ENCODE results near the gene TRIM16.
"Not testable (repeated sequence)": the region's sequence is repeated elsewhere in the genome, so short reads cannot be mapped to it uniquely, and the experiment has no call there.

Gene TRIM16

DNA sequence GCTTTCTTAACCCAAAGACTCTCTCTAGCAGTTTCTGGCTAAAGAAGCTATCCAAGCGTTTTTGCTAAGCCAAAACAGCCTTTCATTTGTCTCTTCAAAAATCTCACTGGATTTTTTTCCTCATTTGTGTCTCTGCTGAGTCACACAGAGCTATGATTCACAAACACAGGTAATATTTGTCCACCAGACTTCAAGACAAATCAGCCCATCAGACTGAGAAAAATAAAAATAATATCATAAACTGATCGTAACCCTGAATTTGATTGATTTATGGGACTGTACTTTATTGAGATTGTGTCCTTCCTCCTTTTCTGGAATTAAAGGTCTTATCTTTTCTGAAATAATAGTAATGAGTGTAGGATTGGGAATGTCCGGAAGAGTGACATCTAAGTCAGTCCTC is 25.8 kb downstream of the TRIM16 start:
- Histone ChIP-seq H3K9ac (no peak overlapping the region), H3K4me1 (peaks cover 0 to 6% (median 0%) of the 10 kb centered on the region in 10 experiments; a peak in 3 of 20 replicates), H3K36me3 (peaks cover 0 to 27% (median 6%) of the 10 kb centered on the region in 11 experiments; a peak in 5 of 22 replicates), H3K4me3 (no peak overlapping the region), H3K27me3 (no peaks in the 10 kb centered on the region), H4K20me1 (no peaks in the 10 kb centered on the region), H3K27ac (no peak overlapping the region), H3K4me2 (no peak overlapping the region), H3K9me3 (replicated peaks in 1 of 11) (no peaks in the 10 kb centered on the region)
- no peak for TF ChIP-seq Cebpa-rat (IDR thresholded peaks at IDR 0.05)

DNA sequence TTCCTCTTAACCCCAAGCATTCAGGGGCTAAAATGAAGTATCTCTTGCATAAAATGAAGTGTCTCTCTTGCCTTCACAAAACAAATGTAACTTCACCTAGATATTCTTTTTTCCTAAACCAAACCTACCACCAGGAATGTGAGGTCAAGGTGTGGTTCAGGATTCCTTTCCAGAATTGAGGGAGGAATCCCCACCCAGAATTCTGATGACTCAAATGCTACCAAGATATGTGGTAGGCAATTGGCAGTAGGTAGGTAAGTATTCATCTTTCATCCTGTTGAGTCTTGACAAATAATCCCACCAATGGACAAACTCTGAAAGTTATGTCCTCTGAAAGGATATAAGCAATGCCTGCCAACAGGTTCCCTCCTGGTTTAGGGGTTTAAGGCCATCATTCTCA is 26.2 kb downstream of the TRIM16 start:
- Histone ChIP-seq H3K9me3 (replicated peaks in 1 of 11) (no peaks in the 10 kb centered on the region), H3K27me3 (no peaks in the 10 kb centered on the region), H3K4me3 (no peak overlapping the region), H4K20me1 (no peaks in the 10 kb centered on the region), H3K36me3 (peaks cover 0 to 23% (median 6%) of the 10 kb centered on the region in 11 experiments; a peak in 5 of 22 replicates), H3K4me1 (peaks cover 0 to 6% (median 0%) of the 10 kb centered on the region in 10 experiments; a peak in 3 of 20 replicates), H3K4me2 (no peak overlapping the region), H3K9ac (no peak overlapping the region), H3K27ac (no peak overlapping the region)
- no peak for TF ChIP-seq Cebpa-rat (IDR thresholded peaks at IDR 0.05)

DNA sequence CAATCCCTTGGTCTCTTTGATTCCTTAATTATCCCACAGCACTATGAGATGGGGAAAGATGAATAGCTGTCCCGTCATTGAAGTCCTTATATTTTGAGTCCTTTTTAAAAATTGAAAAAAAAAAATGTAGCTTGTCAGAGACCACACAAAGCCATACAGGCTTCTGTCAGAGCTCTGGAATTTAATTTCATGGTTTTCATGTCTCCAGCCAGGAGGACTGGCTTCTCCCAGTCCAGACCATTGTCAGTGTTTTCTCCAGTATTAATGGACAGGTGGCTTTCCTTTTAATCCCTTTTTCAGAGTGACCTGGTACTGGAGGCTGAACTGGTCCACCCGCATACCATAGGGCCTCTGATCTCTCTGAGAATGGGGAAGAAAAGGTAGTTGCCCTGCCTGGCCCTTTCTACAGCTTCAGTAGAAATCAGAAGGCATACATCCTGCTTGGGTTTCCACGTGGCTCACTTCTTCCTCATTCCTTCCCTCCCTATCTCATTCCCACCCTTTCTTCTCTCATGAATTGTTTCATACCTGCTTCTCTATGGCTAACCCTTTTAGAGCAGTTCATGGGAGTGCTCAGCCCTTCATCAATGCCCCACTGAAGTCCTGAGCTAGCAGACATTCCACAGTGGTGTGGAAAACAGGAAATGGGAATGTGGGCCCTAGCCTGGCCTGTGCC is 29.1 kb downstream of the TRIM16 start:
- Histone ChIP-seq H3K36me3 (peaks cover 0 to 23% (median 3%) of the 10 kb centered on the region in 11 experiments; a peak in 3 of 22 replicates), H3K9me3 (replicated peaks in 1 of 11) (no peaks in the 10 kb centered on the region), H3K27ac (no peak overlapping the region), H3K9ac (no peak overlapping the region), H3K4me1 (peaks cover 25 to 32% (median 26%) of the 10 kb centered on the region in 10 experiments), H4K20me1 (no peaks in the 10 kb centered on the region), H3K4me3 (no peak overlapping the region), H3K4me2 (peak overlapping the region in 3 of 11 experiments; percentile 5 to 21 (median 5); a peak in 2 of 22 replicates), H3K27me3 (no peaks in the 10 kb centered on the region)
- no peak for TF ChIP-seq Cebpa-rat (IDR thresholded peaks at IDR 0.05)

- not testable (repeated sequence) for H4K20me1 ChIP-seq; H3K4me3 ChIP-seq; H3K4me2 ChIP-seq; H3K27ac ChIP-seq; H3K9me3 ChIP-seq (replicated peaks in 1 of 11); H3K9ac ChIP-seq; H3K27me3 ChIP-seq
- Histone ChIP-seq H3K36me3 (peaks cover 0 to 23% (median 3%) of the 10 kb centered on the region in 11 experiments; a peak in 3 of 22 replicates), H3K4me1 (peaks cover 30 to 36% (median 31%) of the 10 kb centered on the region in 10 experiments)
These were observed 29.7 kb downstream of the TRIM16 start for GRCh38 chr17:15654401-15654800.

DNA sequence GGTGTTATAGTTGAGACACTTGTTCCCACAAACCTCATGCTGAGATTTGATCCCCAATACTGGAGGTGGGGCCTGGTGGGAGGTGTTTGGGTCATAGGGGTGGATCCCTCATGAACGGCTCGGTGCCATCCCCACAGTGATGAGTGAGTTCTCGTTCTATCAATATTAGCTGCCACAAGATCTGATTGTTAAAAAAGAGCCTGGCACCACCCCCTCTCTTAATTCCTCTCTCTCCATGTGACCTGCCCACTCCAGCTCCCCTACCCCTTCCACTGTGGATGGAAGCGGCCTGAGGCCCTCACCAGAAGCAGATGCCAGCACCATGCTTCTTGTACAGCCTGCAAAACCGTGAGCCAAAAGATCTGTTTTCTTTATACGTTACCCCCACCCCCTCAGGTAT is 31.2 kb downstream of the TRIM16 start:
- Histone ChIP-seq H3K27ac (0 out of 22 replicates have a peak overlapping the region, but pooled peaks of 2 of the 11 experiments have one; percentile 71 to 78), H4K20me1 (no peaks in the 10 kb centered on the region), H3K9ac (no peak overlapping the region), H3K4me1 (peaks cover 30 to 36% (median 31%) of the 10 kb centered on the region in 10 experiments), H3K9me3 (replicated peaks in 1 of 11) (no peaks in the 10 kb centered on the region), H3K36me3 (0 out of 22 replicates have a peak, but pooled peaks cover 0 to 10% (median 0%) of the 10 kb centered on the region in 11 experiments), H3K4me2 (no peak overlapping the region), H3K27me3 (no peaks in the 10 kb centered on the region), H3K4me3 (no peak overlapping the region)
- no peak for TF ChIP-seq Cebpa-rat (IDR thresholded peaks at IDR 0.05)

- Histone ChIP-seq H3K27me3 (no peaks in the 10 kb centered on the region), H3K9ac (peak overlapping the region; percentile 52 to 78 (median 72)), H4K20me1 (no peaks in the 10 kb centered on the region), H3K27ac (peak overlapping the region in 10 of 11 experiments; percentile 24 to 80 (median 68); a peak in 20 of 22 replicates), H3K4me1 (peaks cover 30 to 36% (median 31%) of the 10 kb centered on the region in 10 experiments), H3K9me3 (replicated peaks in 1 of 11) (no peaks in the 10 kb centered on the region), H3K36me3 (no peaks in the 10 kb centered on the region), H3K4me3 (peak overlapping the region; percentile 36 to 67 (median 51)), H3K4me2 (peak overlapping the region; percentile 76 to 99 (median 92))
- no peak for TF ChIP-seq Cebpa-rat (IDR thresholded peaks at IDR 0.05)
These were observed 32.5 kb downstream of the TRIM16 start for GRCh38 chr17:15651583-15652110.

- Histone ChIP-seq H3K4me1 (peaks cover 30 to 36% (median 31%) of the 10 kb centered on the region in 10 experiments), H3K27me3 (no peaks in the 10 kb centered on the region), H3K9me3 (replicated peaks in 1 of 11) (no peaks in the 10 kb centered on the region), H3K27ac (peak overlapping the region in 9 of 11 experiments; percentile 59 to 80 (median 71); a peak in 19 of 22 replicates), H3K36me3 (no peaks in the 10 kb centered on the region), H3K4me3 (peak overlapping the region; percentile 36 to 67 (median 51)), H3K4me2 (peak overlapping the region; percentile 76 to 99 (median 92)), H4K20me1 (no peaks in the 10 kb centered on the region), H3K9ac (peak overlapping the region; percentile 52 to 78 (median 72))
- TF ChIP-seq Cebpa-rat (IDR thresholded peaks at IDR 0.05) = no peak
These were observed 33.1 kb downstream of the TRIM16 start for GRCh38 chr17:15650741-15651582.

DNA sequence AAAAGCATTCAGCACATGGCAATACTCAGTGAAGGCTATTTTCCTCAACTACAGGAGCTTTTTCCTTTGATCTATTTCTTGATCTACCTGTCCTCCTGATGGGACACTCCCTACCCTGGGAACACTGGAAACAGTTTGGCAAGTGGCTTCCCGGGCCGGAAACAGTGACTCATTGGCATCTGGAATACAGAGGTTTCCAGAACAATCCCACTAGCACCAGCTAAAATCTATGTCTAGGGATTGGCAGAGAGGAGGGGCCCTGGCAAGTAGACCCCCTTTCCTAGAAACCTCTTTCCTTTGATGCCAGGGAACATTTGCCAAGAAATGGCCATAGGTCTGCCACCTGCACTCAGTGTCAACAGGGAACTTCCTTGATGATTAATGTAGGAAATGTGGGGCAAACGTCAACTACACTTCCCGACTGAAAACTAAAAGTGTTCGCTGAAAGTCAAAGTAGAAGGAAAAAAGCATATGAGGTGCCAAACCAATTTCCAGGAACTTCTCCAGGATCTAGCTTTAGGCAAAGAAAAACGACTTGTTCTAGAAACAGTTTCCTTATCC is 34.2 kb downstream of the TRIM16 start:
- Histone ChIP-seq H3K9ac (peak overlapping the region in 2 of 11 experiments; percentile 3 to 16; a peak in 1 of 22 replicates), H3K27me3 (no peaks in the 10 kb centered on the region), H3K27ac (0 out of 22 replicates have a peak overlapping the region, but pooled peaks of 1 of the 11 experiments have one; percentile 72), H4K20me1 (no peaks in the 10 kb centered on the region), H3K9me3 (replicated peaks in 1 of 11) (no peaks in the 10 kb centered on the region), H3K4me2 (peak overlapping the region; percentile 76 to 99 (median 92)), H3K36me3 (no peaks in the 10 kb centered on the region), H3K4me1 (peaks cover 28 to 36% (median 31%) of the 10 kb centered on the region in 10 experiments), H3K4me3 (peak overlapping the region in 1 of 10 experiments; percentile 45; a peak in 1 of 20 replicates)
- TF ChIP-seq Cebpa-rat (IDR thresholded peaks at IDR 0.05) = no peak
